ENCODE data around the gene HPS4.

Gene HPS4

GRCh38 chr22:26404851-26405421 is 78.6 kb downstream of the HPS4 start:
- Histone ChIP-seq H3K36me3 (ENCODE audit: insufficient read depth, low read length) (no peaks in the 10 kb centered on the region), H4K20me1 (ENCODE audit: insufficient read depth, low read length, poor library complexity, severe bottlenecking) (no peaks in the 10 kb centered on the region), H3K4me3 (ENCODE audit: low read length, poor library complexity, severe bottlenecking) (no peak overlapping the region), H3F3A (ENCODE audit: low read depth) (no peaks in the 10 kb centered on the region), H3K4me1 (ENCODE audit: insufficient read depth, low read length, poor library complexity, severe bottlenecking) (no peaks in the 10 kb centered on the region), H3K79me2 (ENCODE audit: insufficient read depth, low read length) (no peaks in the 10 kb centered on the region), H3K4me2 (ENCODE audit: low read depth, low read length, poor library complexity, severe bottlenecking) (no peak overlapping the region), H3K9me2 (replicated peaks; ENCODE audit: low read depth, low read length) (no peaks in the 10 kb centered on the region), H3K27me3 (ENCODE audit: insufficient read depth, low read length, poor library complexity, severe bottlenecking) (no peaks in the 10 kb centered on the region), H2AFZ (ENCODE audit: low read length) (no peak overlapping the region), H3K9me3 (ENCODE audit: insufficient read depth, low read depth, low read length) (no peaks in the 10 kb centered on the region), H3K9ac (ENCODE audit: low read depth, low read length, poor library complexity, severe bottlenecking) (no peak overlapping the region)
- TF ChIP-seq CTCF (conservative IDR thresholded peaks at IDR 0.05; ENCODE audit: low read length), result no peak
- TF ChIP-seq EZH2phosphoT487 (IDR thresholded peaks at IDR 0.05; ENCODE audit: borderline replicate concordance), result no peak

GRCh38 chr22:26401726-26402125 is 81.9 kb downstream of the HPS4 start:
- Histone ChIP-seq H3K9ac (ENCODE audit: low read depth, low read length, poor library complexity, severe bottlenecking) (no peak overlapping the region), H3F3A (ENCODE audit: low read depth) (no peaks in the 10 kb centered on the region), H3K9me3 (ENCODE audit: insufficient read depth, low read depth, low read length) (no peaks in the 10 kb centered on the region), H3K79me2 (ENCODE audit: insufficient read depth, low read length) (no peaks in the 10 kb centered on the region), H4K20me1 (ENCODE audit: insufficient read depth, low read length, poor library complexity, severe bottlenecking) (no peaks in the 10 kb centered on the region), H3K4me1 (ENCODE audit: insufficient read depth, low read length, poor library complexity, severe bottlenecking) (no peaks in the 10 kb centered on the region), H3K4me2 (ENCODE audit: low read depth, low read length, poor library complexity, severe bottlenecking) (no peak overlapping the region), H2AFZ (ENCODE audit: low read length) (0 out of 2 replicates have a peak overlapping the region, but pooled peaks have one; percentile 56), H3K9me2 (replicated peaks; ENCODE audit: low read depth, low read length) (no peaks in the 10 kb centered on the region), H3K27me3 (ENCODE audit: insufficient read depth, low read length, poor library complexity, severe bottlenecking) (no peaks in the 10 kb centered on the region), H3K36me3 (ENCODE audit: insufficient read depth, low read length) (no peaks in the 10 kb centered on the region), H3K4me3 (ENCODE audit: low read length, poor library complexity, severe bottlenecking) (no peak overlapping the region)
- no peak for TF ChIP-seq EZH2phosphoT487 (IDR thresholded peaks at IDR 0.05; ENCODE audit: borderline replicate concordance)
- no peak for TF ChIP-seq CTCF (conservative IDR thresholded peaks at IDR 0.05; ENCODE audit: low read length)
